GM18873 (cell line): ENCODE results near the gene ATPAF2.

Source experiments
- ATAC-seq: cut with Tn5 transposase; IDR thresholded peaks from one replicate; pipeline ENCODE4 v1.9.1; 2021; ENCODE audit warnings: mild to moderate bottlenecking, moderate library complexity, moderate number of reproducible peaks; ENCODE audit not compliant: unreplicated experiment, low FRiP score

Gene ATPAF2

GRCh38 chr17:17987901-17988300 lies 51.1 kb downstream of the ATPAF2 start:
- ATAC-seq, result no peak

DNA sequence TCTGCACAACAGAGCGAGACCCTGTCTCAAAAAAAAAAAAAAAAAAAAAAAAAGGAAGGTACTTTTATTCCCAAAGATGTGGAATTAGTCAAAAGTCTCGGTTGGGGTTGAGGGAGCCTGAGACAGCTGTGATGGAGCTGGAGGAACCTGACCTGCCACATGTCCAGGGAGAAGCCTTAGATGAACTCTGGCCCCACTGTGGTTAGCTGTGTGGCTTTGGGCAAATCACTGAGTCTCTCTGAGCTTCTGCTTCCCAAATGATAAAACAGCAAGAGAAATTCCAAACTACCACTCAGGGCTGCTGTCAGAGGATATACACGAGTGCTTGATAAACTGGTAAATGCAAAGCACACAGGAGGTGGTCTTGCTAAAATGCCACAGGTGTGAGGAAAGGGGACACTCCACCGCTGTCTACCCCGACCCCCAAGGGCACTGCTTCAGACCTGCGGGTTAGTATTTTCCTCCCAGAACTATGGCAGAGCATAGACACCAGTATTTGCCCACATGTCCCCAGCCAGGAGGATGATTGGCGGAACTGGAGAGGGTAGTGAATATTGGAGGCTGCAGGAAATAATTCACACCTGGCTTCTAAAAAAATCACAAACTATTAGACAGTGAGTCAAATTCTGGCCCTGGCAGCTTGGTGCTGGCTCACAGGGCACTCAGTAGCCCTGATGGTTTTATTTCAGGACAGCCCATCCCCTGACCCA lies 51.6 kb downstream of the ATPAF2 start:
- ATAC-seq, result no peak

DNA sequence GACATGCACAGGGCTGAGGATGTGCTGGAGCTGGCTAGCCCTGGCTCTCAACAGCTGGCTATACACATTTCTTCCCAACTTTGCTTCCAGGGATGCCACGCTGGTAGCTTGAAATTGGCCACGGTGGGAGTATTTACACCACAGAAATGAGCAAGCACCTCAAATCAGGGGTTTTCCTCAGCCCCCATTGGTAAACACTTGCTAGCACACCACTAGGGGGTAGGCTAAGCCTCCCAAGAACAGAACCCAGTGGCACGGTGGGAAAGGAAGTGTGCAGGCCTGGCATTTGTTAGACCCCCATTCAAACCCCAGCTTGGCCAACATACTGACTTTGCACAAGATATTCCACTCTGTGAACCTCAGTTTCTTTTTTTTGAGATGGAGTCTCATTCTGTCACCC lies 53.4 kb downstream of the ATPAF2 start:
- ATAC-seq, result no peak

- no peak for ATAC-seq
Observed at GRCh38 chr17:17985153-17985552, 53.8 kb downstream of the ATPAF2 start.

DNA sequence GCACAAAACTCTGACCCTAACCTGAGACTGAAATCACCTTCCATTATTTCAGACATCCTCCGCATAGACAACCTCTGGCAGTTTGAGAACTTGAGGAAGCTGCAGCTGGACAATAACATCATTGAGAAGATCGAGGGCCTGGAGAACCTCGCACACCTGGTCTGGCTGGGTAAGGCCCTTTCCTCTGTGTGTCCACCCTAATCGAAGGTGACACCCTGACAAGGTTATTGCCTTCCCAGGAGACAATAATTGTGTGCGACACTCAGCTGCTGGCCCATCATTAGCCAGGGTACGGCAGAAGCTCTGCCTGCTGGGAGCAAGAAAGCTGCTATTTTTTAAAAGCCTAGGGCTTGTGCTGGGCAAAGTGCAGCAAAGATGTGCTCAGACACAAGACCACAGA lies 55.2 kb downstream of the ATPAF2 start:
- ATAC-seq, result no peak

GRCh38 chr17:17983376-17983775 lies 55.6 kb downstream of the ATPAF2 start:
- ATAC-seq, result no peak

- no peak for ATAC-seq
Observed at GRCh38 chr17:17982801-17983200, 56.2 kb downstream of the ATPAF2 start.

DNA sequence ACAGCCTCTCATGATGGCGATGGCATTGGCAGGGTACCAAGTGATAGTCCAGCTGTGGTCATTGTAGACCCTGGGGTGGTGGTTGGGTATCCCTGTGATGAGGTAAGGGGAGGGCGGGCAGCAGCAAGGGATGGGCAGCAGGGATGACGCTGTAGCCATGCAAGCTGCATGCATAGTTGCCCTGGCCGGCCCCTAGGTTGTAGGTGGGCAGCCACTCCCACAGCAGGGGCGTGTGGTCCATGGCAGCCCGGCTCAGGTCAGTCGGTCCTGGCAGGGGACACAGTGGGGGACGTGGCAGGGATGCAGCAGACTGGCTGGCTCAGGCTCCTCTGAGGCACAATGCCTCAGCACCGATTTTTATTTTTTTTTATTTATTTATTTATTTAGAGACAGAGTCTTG lies 57.6 kb downstream of the ATPAF2 start:
- ATAC-seq, result no peak

DNA sequence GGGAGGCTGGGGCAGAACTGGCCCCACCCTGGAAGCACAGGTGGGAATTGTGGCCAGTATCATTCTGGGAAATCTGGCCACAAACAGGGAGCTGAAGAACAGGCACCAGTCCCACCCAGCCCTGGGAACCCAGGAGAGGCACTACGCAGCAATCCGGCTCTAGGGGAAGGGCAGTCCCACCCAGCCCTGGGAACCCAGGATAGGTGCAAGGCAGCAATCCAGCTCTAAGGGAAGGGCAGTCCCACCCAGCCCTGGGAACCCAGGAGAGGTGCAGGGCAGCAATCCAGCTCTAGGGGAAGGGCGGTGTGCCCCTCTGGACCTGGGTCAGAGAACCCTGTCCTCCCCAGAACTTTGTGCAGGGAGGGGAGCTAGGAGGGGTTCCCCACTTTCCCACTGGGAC lies 59.2 kb downstream of the ATPAF2 start:
- no peak for ATAC-seq

- ATAC-seq, result no peak
Observed at GRCh38 chr17:17978481-17979424, 60.2 kb downstream of the ATPAF2 start.

DNA sequence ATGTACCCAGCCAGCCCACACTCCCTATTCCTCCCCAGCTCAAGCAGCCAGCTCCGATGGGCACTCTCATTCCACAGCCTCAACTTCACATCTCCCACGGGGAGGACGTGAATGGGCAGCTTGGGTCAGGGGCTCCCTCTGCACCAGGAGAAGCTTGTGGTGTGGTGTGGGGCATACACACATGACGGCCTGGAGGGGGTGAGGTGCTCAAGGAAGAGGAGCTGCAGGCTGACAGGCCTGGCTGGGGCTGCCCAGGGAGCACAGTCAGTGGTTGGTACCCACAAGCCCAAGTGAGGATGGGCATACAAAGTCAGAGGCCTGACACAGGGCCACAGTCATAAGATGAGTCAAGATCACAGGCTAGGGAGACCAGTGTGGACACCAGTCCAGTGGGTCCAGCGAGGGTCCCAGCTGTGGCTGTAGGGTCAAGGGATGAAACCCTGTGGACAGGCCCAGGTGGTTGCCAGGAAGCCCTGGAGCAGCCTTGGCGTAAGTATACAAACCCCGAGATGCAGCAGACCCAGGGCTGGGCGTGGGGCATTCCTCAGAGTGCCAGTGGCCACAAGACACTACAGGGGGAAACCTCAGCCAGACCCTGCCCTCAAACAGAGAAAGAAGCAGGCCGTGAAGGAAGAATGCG lies 61.9 kb downstream of the ATPAF2 start:
- no peak for ATAC-seq

- no peak for ATAC-seq
Observed at GRCh38 chr17:17975436-17975835, 63.5 kb downstream of the ATPAF2 start.

- ATAC-seq, result no peak
Observed at GRCh38 chr17:17972952-17973254, 66.1 kb downstream of the ATPAF2 start.

DNA sequence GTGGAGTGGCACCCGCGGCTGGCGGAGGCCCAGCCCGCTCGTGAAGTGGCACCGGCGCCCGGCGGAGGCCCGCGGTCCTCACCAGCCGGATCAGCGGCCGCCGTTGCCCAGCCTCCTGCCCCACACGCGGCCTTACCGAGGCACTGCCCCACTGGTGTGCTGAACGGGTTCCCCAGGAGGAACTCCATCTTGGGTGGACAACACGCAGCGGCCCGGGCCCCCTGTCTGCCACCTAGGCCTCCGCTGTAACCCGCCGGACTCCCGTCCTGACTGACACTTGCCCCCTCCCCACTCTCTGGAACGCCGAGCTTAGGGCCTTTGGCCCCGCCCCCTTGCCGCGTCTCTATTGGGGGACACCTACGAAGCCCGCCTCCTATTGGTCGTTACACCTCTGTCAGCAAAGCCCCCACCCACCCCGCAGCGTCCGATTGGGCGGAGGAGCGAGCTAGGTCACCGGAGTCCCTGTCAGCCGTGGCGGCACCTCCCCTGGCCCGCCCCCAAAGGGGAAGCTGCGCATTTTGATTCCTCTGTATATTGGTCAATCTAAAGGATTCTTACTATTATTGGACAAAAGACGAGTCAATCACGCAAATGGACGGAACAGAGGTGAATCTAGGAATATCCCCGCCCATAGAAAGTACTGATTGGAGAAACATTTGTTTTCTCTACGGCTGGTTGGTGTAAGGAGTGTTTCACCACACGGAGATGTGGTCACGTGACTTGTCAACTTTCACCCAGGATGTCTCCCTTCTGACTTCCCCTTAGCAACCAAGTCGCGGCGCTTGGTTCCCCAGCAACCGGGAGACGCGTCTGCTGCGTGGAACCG lies 66.6 kb downstream of the ATPAF2 start, which contains the start of the genes DRC3 and TOM1L2:
Gene DRC3, plus strand, starts transcription at position 737 of the 826 bp plus-strand sequence. CDS start 4,737 bp downstream, outside the sequence.
Gene TOM1L2, minus strand, starts transcription at position 275 of the 826 bp plus-strand sequence. Its CDS starts 87 bp downstream, at position 188.
- peak; percentile 91 for ATAC-seq

DNA sequence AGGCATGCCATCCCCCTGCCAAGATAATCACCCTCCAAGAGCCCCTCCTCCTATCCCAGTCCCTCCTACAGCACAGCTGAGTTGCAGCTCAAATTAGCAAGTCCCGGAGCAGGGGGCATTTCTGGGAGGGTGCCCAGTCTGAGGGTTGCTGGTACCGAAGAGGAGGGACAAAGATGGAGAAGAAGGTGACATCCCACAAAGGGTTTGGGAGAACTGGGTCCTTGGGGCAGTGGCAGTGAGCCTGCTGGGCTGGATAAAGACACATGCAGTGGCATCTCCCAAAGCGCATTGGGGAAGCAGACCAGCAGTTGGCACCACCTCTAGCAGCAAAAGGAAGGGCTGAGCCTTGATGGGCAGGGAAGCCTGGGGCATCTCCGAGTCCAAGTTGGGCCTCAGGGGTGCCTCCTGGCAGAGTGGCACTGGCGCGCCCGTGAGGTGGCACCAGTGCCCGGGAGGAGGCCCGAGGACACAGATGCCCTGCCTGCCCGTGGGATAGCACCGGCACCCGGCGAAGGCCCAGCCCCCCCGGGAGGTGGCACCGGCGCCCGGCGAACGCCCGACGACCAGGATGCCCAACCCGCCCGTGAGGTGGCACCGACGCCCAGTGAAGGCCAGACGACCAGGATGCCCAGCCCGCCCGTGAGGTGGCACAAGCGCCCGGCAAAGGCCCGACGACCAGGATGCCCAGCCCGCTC lies 67.4 kb downstream of the ATPAF2 start:
- ATAC-seq, result no peak

- no peak for ATAC-seq
Observed at GRCh38 chr17:17970699-17971430, 68.1 kb downstream of the ATPAF2 start.
